ENCODE data around the gene FAM234A. TPM values are rescaled to one million over a fixed set of nuclear protein-coding genes. Genes with fewer than 3 reads are reported as not detected.

The FAM234A gene
- total and polyA plus RNA-seq, 2 donors: 12.7 to 28.3 TPM

DNA sequence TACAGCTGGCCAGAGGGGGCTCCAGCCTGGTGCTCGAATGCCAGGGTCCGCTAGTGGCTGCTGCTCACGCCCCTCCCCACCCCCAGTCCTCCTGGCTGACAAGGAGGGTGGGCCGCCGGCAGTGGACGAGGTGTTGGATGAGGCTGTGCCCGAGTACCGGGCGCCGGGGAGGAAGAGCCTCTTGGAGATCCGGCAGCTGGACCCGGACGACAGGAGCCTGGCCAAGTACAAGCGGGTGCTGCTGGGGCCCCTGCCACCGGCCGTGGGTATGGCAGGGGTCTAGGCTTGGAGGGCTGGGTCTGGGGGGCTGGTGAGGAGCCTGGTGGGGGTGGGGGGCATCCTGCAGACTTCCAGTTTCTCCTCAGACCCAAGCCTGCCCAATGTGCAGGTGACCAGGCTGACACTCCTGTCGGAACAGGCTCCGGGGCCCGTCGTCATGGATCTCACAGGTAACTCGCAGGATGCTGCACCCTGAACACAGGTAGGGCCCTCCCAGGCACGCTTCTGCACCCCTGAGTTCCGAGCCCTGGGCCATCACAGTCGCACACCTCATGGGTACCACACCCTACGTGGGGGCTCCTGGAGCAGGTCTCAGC lies 47.1 kb downstream of the FAM234A start:
- Histone ChIP-seq H3K27me3 (ENCODE audit: control insufficient read depth in 2 of 2, insufficient read depth in 1 of 2, low read length in 1 of 2) (peaks cover 38 to 64% of the 10 kb centered on the region in 2 donors), H3K4me1 (ENCODE audit: control insufficient read depth in 2 of 2, insufficient read depth in 2 of 2, low read length in 2 of 2) (no peaks in the 10 kb centered on the region), H3K9me3 (ENCODE audit: control insufficient read depth in 2 of 2, insufficient read depth in 1 of 2, low read length in 1 of 2) (peaks cover 0 to 13% of the 10 kb centered on the region in 2 donors), H3K27ac (ENCODE audit: low read depth in 1 of 2, low read length in 1 of 2) (no peak overlapping the region), H3K4me3 (ENCODE audit: low read length in 2 of 2) (no peak overlapping the region), H3K36me3 (ENCODE audit: control insufficient read depth in 2 of 2, insufficient read depth in 2 of 2, low read length in 1 of 2) (peaks cover 3 to 5% of the 10 kb centered on the region in 2 donors)
- WGBS: 78% methylated on average over 25 of the region's 25 CpGs
- no peak for DNase-seq (ENCODE audit: low read depth in 6 of 9, low spot score in 9 of 9)

DNA sequence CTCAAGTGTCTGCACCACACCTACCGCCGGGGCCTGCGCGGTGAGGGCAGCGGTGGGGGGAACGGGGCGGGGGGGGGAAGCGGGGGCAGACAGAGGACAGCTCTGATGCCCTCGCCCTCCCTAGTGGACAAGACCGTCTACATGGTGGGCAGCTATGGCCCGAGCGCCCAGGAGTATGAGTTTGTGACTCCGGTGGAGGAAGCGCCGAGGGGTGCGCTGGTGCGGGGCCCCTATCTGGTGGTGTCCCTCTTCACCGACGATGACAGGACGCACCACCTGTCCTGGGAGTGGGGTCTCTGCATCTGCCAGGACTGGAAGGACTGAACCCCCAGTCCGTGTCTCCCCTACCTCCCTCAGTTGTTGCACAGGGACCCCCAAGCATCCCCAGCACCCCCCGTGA lies 47.9 kb downstream of the FAM234A start:
- Histone ChIP-seq H3K9me3 (ENCODE audit: control insufficient read depth in 2 of 2, insufficient read depth in 1 of 2, low read length in 1 of 2) (peaks cover 0 to 19% of the 10 kb centered on the region in 2 donors), H3K36me3 (ENCODE audit: control insufficient read depth in 2 of 2, insufficient read depth in 2 of 2, low read length in 1 of 2) (peaks cover 5 to 12% of the 10 kb centered on the region in 2 donors), H3K27me3 (ENCODE audit: control insufficient read depth in 2 of 2, insufficient read depth in 1 of 2, low read length in 1 of 2) (peaks cover 38 to 56% of the 10 kb centered on the region in 2 donors), H3K4me3 (ENCODE audit: low read length in 2 of 2) (no peak overlapping the region), H3K4me1 (ENCODE audit: control insufficient read depth in 2 of 2, insufficient read depth in 2 of 2, low read length in 2 of 2) (no peaks in the 10 kb centered on the region), H3K27ac (ENCODE audit: low read depth in 1 of 2, low read length in 1 of 2) (no peak overlapping the region)
- 92% methylated on average over 22 of the region's 22 CpGs for WGBS
- DNase-seq (ENCODE audit: low read depth in 6 of 9, low spot score in 9 of 9): no peak

DNA sequence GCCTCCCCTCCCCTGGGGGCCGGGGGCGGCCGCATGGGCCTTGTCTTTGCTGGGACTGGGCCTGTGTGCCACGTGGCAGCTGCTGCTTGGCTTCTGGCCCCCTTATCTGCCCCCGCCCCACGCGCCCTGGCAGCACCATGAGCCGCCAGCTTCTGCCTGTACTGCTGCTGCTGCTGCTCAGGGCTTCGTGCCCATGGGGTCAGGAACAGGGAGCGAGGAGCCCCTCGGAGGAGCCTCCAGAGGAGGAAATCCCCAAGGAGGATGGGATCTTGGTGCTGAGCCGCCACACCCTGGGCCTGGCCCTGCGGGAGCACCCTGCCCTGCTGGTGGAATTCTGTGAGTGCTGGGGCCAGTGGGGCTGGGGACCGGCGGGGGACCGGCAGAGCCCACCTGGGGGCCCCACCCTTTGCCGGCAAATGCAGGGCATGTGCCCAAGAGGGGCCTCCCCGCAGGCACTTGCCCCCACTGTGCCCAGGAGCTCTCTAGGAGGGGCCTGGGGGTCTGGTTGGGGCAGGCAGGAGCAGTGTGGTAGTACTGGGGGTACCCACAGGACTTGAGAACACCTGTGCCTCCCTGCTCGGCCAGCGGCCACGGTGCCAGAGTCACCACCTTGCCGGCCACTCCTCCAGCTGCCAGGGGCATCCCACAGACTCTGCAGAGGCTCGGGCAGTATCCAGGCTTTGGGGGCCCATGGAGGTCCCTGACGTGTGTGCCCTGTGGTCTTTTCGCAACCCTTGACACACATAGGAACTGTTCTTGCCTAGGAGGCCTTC lies 48.6 kb downstream of the FAM234A start, which contains the start of gene PDIA2:
TSS of gene PDIA2 (plus strand) at position 132 of the 773 bp plus-strand sequence. CDS start at position 138, 6 bp downstream.
- Histone ChIP-seq H3K4me3 (ENCODE audit: low read length in 2 of 2) (no peak within 1 kb of the TSS), H3K4me1 (ENCODE audit: control insufficient read depth in 2 of 2, insufficient read depth in 2 of 2, low read length in 2 of 2) (no peaks in the 10 kb centered on the region), H3K36me3 (ENCODE audit: control insufficient read depth in 2 of 2, insufficient read depth in 2 of 2, low read length in 1 of 2) (peaks cover 9 to 19% of the 10 kb centered on the region in 2 donors), H3K27ac (ENCODE audit: low read depth in 1 of 2, low read length in 1 of 2) (no peak within 1 kb of the TSS), H3K9me3 (ENCODE audit: control insufficient read depth in 2 of 2, insufficient read depth in 1 of 2, low read length in 1 of 2) (peaks cover 0 to 21% of the 10 kb centered on the region in 2 donors), H3K27me3 (ENCODE audit: control insufficient read depth in 2 of 2, insufficient read depth in 1 of 2, low read length in 1 of 2) (peaks cover 38 to 49% of the 10 kb centered on the region in 2 donors)
- no peak for DNase-seq (ENCODE audit: low read depth in 6 of 9, low spot score in 9 of 9)
- 90% methylated on average over 25 of the region's 25 CpGs for WGBS

DNA sequence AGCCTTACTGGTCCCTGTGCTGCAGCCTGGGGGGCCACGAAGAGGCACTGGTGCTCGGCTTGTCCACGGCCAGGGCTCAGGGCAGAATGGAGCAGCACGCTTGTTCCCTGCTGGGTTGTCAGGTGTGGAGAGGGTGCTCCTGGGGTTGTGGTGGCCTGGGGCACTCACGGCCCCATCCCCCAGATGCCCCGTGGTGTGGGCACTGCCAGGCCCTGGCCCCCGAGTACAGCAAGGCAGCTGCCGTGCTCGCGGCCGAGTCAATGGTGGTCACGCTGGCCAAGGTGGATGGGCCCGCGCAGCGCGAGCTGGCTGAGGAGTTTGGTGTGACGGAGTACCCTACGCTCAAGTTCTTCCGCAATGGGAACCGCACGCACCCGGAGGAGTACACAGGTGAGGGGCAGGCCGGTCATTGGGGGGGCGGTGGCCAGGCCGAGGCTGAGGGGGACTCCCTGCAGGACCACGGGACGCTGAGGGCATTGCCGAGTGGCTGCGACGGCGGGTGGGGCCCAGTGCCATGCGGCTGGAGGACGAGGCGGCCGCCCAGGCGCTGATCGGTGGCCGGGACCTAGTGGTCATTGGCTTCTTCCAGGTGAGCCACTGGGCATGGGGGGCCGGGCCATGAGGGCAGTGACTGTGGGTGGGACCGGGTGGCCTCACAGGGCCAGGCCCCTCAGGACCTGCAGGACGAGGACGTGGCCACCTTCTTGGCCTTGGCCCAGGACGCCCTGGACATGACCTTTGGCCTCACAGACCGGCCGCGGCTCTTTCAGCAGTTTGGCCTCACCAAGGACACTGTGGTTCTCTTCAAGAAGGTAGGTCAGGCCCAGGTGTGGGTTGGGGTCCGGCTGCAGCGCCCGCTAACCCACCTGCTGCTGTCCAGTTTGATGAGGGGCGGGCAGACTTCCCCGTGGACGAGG lies 49.8 kb downstream of the FAM234A start:
- 94% methylated on average over 52 of the region's 52 CpGs for WGBS
- Histone ChIP-seq H3K36me3 (ENCODE audit: control insufficient read depth in 2 of 2, insufficient read depth in 2 of 2, low read length in 1 of 2) (peaks cover 19 to 32% of the 10 kb centered on the region in 2 donors), H3K4me3 (ENCODE audit: low read length in 2 of 2) (no peak overlapping the region), H3K9me3 (ENCODE audit: control insufficient read depth in 2 of 2, insufficient read depth in 1 of 2, low read length in 1 of 2) (peaks cover 0 to 21% of the 10 kb centered on the region in 2 donors), H3K27me3 (ENCODE audit: control insufficient read depth in 2 of 2, insufficient read depth in 1 of 2, low read length in 1 of 2) (peaks cover 30 to 37% of the 10 kb centered on the region in 2 donors), H3K4me1 (ENCODE audit: control insufficient read depth in 2 of 2, insufficient read depth in 2 of 2, low read length in 2 of 2) (no peaks in the 10 kb centered on the region), H3K27ac (ENCODE audit: low read depth in 1 of 2, low read length in 1 of 2) (no peak overlapping the region)
- DNase-seq (ENCODE audit: low read depth in 6 of 9, low spot score in 9 of 9): no peak

DNA sequence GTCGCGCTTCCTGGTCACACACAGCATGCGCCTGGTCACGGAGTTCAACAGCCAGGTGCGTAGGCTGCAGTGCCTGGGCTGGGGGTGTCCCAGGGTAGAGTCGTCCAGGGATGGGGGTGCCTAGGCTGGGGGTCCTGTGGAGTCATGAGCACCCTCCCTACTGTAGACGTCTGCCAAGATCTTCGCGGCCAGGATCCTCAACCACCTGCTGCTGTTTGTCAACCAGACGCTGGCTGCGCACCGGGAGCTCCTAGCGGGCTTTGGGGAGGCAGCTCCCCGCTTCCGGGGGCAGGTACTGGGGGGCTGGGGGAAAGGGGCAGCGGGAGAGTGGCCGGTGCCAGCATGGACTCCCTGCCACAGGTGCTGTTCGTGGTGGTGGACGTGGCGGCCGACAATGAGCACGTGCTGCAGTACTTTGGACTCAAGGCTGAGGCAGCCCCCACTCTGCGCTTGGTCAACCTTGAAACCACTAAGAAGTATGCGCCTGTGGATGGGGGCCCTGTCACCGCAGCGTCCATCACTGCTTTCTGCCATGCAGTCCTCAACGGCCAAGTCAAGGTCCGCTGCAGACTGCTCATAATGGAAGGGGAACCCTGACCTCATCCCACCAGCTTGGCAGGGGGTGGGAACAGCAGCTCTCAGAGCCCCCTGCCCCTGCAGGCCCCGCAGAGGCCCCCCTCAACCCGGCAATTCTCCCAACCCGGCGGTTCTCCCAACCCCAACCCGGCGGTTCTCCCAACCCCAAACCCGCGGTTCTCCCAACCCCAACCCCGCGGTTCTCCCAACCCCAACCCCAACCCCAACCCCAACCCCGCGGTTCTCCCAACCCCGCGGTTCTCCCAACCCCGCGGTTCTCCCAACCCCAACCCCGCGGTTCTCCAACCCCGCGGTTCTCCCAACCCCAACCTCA lies 50.8 kb downstream of the FAM234A start:
- DNase-seq (ENCODE audit: low read depth in 6 of 9, low spot score in 9 of 9): no peak
- Histone ChIP-seq H3K27ac (ENCODE audit: low read depth in 1 of 2, low read length in 1 of 2) (no peak overlapping the region), H3K9me3 (ENCODE audit: control insufficient read depth in 2 of 2, insufficient read depth in 1 of 2, low read length in 1 of 2) (peaks cover 0 to 21% of the 10 kb centered on the region in 2 donors), H3K4me1 (ENCODE audit: control insufficient read depth in 2 of 2, insufficient read depth in 2 of 2, low read length in 2 of 2) (no peaks in the 10 kb centered on the region), H3K36me3 (ENCODE audit: control insufficient read depth in 2 of 2, insufficient read depth in 2 of 2, low read length in 1 of 2) (peaks cover 27 to 36% of the 10 kb centered on the region in 2 donors), H3K4me3 (ENCODE audit: low read length in 2 of 2) (no peak overlapping the region), H3K27me3 (ENCODE audit: control insufficient read depth in 2 of 2, insufficient read depth in 1 of 2, low read length in 1 of 2) (peaks cover 20 to 30% of the 10 kb centered on the region in 2 donors)
- WGBS: 95% methylated on average over 48 of the region's 48 CpGs

DNA sequence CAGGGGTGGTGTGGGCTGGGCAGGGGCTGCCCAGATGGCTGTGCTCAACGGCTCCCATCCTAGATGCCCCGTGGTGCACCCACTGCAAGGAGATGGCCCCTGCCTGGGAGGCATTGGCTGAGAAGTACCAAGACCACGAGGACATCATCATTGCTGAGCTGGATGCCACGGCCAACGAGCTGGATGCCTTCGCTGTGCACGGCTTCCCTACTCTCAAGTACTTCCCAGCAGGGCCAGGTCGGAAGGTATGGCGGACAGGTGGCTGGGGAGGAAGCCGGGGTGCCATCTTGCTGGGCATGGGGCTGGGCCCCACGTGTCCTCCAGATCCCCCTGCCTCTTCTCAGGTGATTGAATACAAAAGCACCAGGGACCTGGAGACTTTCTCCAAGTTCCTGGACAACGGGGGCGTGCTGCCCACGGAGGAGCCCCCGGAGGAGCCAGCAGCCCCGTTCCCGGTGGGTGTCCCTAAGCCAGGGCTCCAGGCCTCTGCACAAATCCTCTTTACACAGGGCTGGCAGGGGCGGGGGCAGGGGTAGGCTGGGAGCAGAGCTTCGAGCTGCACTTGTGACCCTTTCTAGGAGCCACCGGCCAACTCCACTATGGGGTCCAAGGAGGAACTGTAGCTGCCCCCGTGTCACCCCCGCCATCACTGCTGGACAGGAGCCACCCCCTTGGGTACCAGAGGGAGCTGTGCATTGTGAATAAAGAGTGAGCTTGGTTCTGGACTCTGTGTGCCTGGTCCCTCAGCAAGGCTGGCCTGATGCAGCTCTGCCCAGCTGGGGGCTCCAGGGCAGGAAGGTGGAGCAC lies 52.1 kb downstream of the FAM234A start:
- Histone ChIP-seq H3K27me3 (ENCODE audit: control insufficient read depth in 2 of 2, insufficient read depth in 1 of 2, low read length in 1 of 2) (peaks cover 7 to 18% of the 10 kb centered on the region in 2 donors), H3K4me3 (ENCODE audit: low read length in 2 of 2) (no peak overlapping the region), H3K4me1 (ENCODE audit: control insufficient read depth in 2 of 2, insufficient read depth in 2 of 2, low read length in 2 of 2) (no peaks in the 10 kb centered on the region), H3K9me3 (ENCODE audit: control insufficient read depth in 2 of 2, insufficient read depth in 1 of 2, low read length in 1 of 2) (peaks cover 0 to 21% of the 10 kb centered on the region in 2 donors), H3K36me3 (ENCODE audit: control insufficient read depth in 2 of 2, insufficient read depth in 2 of 2, low read length in 1 of 2) (peaks cover 38 to 49% of the 10 kb centered on the region in 2 donors), H3K27ac (ENCODE audit: low read depth in 1 of 2, low read length in 1 of 2) (no peak overlapping the region)
- DNase-seq (ENCODE audit: low read depth in 6 of 9, low spot score in 9 of 9): no peak
- 96% methylated on average over 22 of the region's 22 CpGs for WGBS

DNA sequence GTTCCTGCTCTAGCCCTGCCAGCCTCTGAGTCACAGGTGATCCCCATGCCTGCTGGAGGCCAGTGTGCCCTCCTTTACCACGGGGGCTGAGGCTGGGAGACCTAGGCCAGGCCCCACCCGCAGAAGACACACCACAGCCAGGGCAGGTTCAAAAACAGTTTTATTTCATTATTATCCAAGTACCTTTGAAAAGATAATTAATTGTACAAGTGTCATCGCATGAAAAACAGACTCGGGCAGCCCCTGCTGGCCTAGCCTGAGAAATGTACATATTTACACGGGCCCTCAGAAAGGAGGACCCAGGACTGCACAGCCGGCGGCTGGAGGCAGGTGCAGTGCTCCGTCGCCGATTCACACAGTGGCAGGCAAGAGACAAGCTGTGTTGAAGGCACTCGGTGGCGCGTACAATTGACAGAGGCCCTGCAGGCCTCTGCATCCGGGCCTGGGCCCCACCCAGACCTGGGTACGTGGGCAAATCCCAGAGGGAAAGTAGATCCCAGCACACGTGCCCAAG lies 52.7 kb downstream of the FAM234A start:
- Histone ChIP-seq H3K4me3 (ENCODE audit: low read length in 2 of 2) (no peak overlapping the region), H3K27me3 (ENCODE audit: control insufficient read depth in 2 of 2, insufficient read depth in 1 of 2, low read length in 1 of 2) (peaks cover under 1 to 13% of the 10 kb centered on the region in 2 donors), H3K36me3 (ENCODE audit: control insufficient read depth in 2 of 2, insufficient read depth in 2 of 2, low read length in 1 of 2) (peaks cover 44 to 55% of the 10 kb centered on the region in 2 donors), H3K27ac (ENCODE audit: low read depth in 1 of 2, low read length in 1 of 2) (no peak overlapping the region), H3K4me1 (ENCODE audit: control insufficient read depth in 2 of 2, insufficient read depth in 2 of 2, low read length in 2 of 2) (no peaks in the 10 kb centered on the region), H3K9me3 (ENCODE audit: control insufficient read depth in 2 of 2, insufficient read depth in 1 of 2, low read length in 1 of 2) (peaks cover 0 to 21% of the 10 kb centered on the region in 2 donors)
- 93% methylated on average over 16 of the region's 16 CpGs for WGBS
- no peak for DNase-seq (ENCODE audit: low read depth in 6 of 9, low spot score in 9 of 9)

Data from thymus (tissue), 11 donors.